ENCODE results near the gene MCAM.

DNA sequence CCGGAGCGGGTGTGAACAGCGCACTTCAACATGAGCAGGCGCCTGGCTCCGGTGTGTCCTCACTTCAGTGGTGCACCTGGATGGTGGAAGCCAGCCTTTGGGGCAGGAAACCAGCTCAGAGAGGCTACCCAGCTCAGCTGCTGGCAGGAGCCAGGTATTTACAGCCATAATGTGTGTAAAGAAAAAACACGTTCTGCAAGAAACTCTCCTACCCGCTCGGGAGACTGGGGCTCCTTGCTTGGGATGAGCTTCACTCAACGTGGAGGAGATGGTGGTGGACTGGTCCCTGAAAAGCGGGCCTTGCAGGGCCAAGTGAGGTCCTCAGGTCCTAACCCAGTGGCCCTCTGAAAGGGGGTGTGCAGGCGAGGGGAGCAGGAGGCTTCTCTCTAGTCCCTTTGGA lies 7.5 kb downstream of the MCAM start:
- TF ChIP-seq GATA2 (IDR thresholded peaks at IDR 0.05; ENCODE audit: low read depth, low read length), result no peak
- no peak for TF ChIP-seq GATA3 (IDR thresholded peaks at IDR 0.05; ENCODE audit: low read depth, low read length)

All from SH-SY5Y (cell line).